ENCODE measurements around the gene C2orf42.
A peak's percentile ranks its signal among the peaks of the same experiment; 100 is the strongest.
"Not testable (repeated sequence)": the region's sequence is repeated elsewhere in the genome, so short reads cannot be mapped to it uniquely, and the experiment has no call there.

The C2orf42 gene

DNA sequence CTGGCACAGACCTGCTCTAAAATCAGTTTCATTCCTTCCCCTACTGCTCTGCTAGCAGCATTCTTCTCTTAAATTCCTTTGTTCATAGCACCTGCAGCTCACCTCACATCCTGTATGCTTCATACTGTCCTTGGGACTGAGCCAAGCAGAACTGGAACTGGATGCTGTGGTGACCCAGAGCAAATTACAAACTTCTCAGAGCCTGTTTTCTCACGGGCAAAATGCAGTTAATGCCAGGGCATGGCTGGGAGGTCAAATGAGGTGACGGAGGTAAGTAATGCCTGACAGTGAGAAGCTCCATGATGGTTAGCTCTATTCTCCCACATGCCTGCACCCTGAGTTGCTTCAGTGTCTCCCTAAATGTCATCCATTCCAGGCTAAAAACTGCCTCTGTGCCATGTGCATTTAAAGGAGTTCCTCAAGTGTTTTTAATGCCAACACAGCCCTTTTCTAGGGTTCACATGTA, 29.7 kb downstream of the C2orf42 start:
- DNase-seq: peak; percentile 32

GRCh38 chr2:70160545-70160944, 30.3 kb downstream of the C2orf42 start:
- no peak overlapping the region for H2AFZ ChIP-seq (ENCODE audit: low read depth, low read length)
- H3K4me3 ChIP-seq (ENCODE audit: low read depth in 1 of 2, low read length in 2 of 2): no peak overlapping the region
- H3K27ac ChIP-seq (ENCODE audit: low read length): no peak overlapping the region
- no peaks in the 10 kb centered on the region for H3K4me1 ChIP-seq (ENCODE audit: insufficient read depth, low read length)
- H3K4me2 ChIP-seq (ENCODE audit: insufficient read depth, low read length): no peak overlapping the region
- no peak for ATAC-seq (ENCODE audit: insufficient read depth, low read depth)
- H3K9ac ChIP-seq (ENCODE audit: low read depth, low read length): no peak overlapping the region
- H3K79me2 ChIP-seq (ENCODE audit: insufficient read depth, low read length): no peaks in the 10 kb centered on the region
- H4K20me1 ChIP-seq (ENCODE audit: insufficient read depth, low read length): no peaks in the 10 kb centered on the region
- DNase-seq: no peak
- H3K36me3 ChIP-seq (ENCODE audit: insufficient read depth, low read length): peaks cover 51% of the 10 kb centered on the region
- TF ChIP-seq, protein P1, sequence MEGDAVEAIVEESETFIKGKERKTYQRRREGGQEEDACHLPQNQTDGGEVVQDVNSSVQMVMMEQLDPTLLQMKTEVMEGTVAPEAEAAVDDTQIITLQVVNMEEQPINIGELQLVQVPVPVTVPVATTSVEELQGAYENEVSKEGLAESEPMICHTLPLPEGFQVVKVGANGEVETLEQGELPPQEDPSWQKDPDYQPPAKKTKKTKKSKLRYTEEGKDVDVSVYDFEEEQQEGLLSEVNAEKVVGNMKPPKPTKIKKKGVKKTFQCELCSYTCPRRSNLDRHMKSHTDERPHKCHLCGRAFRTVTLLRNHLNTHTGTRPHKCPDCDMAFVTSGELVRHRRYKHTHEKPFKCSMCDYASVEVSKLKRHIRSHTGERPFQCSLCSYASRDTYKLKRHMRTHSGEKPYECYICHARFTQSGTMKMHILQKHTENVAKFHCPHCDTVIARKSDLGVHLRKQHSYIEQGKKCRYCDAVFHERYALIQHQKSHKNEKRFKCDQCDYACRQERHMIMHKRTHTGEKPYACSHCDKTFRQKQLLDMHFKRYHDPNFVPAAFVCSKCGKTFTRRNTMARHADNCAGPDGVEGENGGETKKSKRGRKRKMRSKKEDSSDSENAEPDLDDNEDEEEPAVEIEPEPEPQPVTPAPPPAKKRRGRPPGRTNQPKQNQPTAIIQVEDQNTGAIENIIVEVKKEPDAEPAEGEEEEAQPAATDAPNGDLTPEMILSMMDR (IDR thresholded peaks at IDR 0.05; ENCODE audit: borderline replicate concordance, extremely low read depth, low read length, poor library complexity, severe bottlenecking): no peak
- TF ChIP-seq EZH2 (IDR thresholded peaks at IDR 0.05; ENCODE audit: borderline replicate concordance, low read depth, low read length, severe bottlenecking): no peak
- no peaks in the 10 kb centered on the region for H3K9me3 ChIP-seq (ENCODE audit: insufficient read depth, low read length, severe bottlenecking)
- H3K27me3 ChIP-seq (ENCODE audit: insufficient read depth, low read length, poor library complexity): no peaks in the 10 kb centered on the region

More for the DNA sequence above, 29.7 kb downstream of the C2orf42 start:
- Histone ChIP-seq H3K79me2 (ENCODE audit: insufficient read depth, low read length) (no peaks in the 10 kb centered on the region), H3K4me1 (ENCODE audit: insufficient read depth, low read length) (no peaks in the 10 kb centered on the region), H3K4me3 (ENCODE audit: low read depth in 1 of 2, low read length in 2 of 2) (no peak overlapping the region), H3K4me2 (ENCODE audit: insufficient read depth, low read length) (no peak overlapping the region), H3K9me3 (ENCODE audit: insufficient read depth, low read length, severe bottlenecking) (no peaks in the 10 kb centered on the region), H3K9ac (ENCODE audit: low read depth, low read length) (no peak overlapping the region), H3K36me3 (ENCODE audit: insufficient read depth, low read length) (peaks cover 52% of the 10 kb centered on the region), H3K27ac (ENCODE audit: low read length) (no peak overlapping the region), H2AFZ (ENCODE audit: low read depth, low read length) (no peak overlapping the region), H3K27me3 (ENCODE audit: insufficient read depth, low read length, poor library complexity) (no peaks in the 10 kb centered on the region), H4K20me1 (ENCODE audit: insufficient read depth, low read length) (no peaks in the 10 kb centered on the region)
- peak; percentile 66 for ATAC-seq (ENCODE audit: insufficient read depth, low read depth)
- TF ChIP-seq, protein P1 (IDR thresholded peaks at IDR 0.05; ENCODE audit: borderline replicate concordance, extremely low read depth, low read length, poor library complexity, severe bottlenecking): no peak
- no peak for TF ChIP-seq EZH2 (IDR thresholded peaks at IDR 0.05; ENCODE audit: borderline replicate concordance, low read depth, low read length, severe bottlenecking)

- H3K4me3 ChIP-seq (ENCODE audit: low read depth in 1 of 2, low read length in 2 of 2); H4K20me1 ChIP-seq (ENCODE audit: insufficient read depth, low read length); H3K4me2 ChIP-seq (ENCODE audit: insufficient read depth, low read length); H3K27me3 ChIP-seq (ENCODE audit: insufficient read depth, low read length, poor library complexity); H3K4me1 ChIP-seq (ENCODE audit: insufficient read depth, low read length); H3K9me3 ChIP-seq (ENCODE audit: insufficient read depth, low read length, severe bottlenecking); ATAC-seq (ENCODE audit: insufficient read depth, low read depth); H3K9ac ChIP-seq (ENCODE audit: low read depth, low read length); H2AFZ ChIP-seq (ENCODE audit: low read depth, low read length); H3K27ac ChIP-seq (ENCODE audit: low read length); H3K79me2 ChIP-seq (ENCODE audit: insufficient read depth, low read length): not testable (repeated sequence)
- DNase-seq: peak; percentile 47
- H3K36me3 ChIP-seq (ENCODE audit: insufficient read depth, low read length): peaks cover 30% of the 10 kb centered on the region
Measured at GRCh38 chr2:70149130-70149686, 41.6 kb downstream of the C2orf42 start.

GRCh38 chr2:70148211-70148760, 42.5 kb downstream of the C2orf42 start:
- not testable (repeated sequence) for H3K27me3 ChIP-seq (ENCODE audit: insufficient read depth, low read length, poor library complexity); ATAC-seq (ENCODE audit: insufficient read depth, low read depth); H2AFZ ChIP-seq (ENCODE audit: low read depth, low read length); H3K4me1 ChIP-seq (ENCODE audit: insufficient read depth, low read length); H3K4me2 ChIP-seq (ENCODE audit: insufficient read depth, low read length); H4K20me1 ChIP-seq (ENCODE audit: insufficient read depth, low read length); H3K79me2 ChIP-seq (ENCODE audit: insufficient read depth, low read length); H3K9ac ChIP-seq (ENCODE audit: low read depth, low read length); DNase-seq; H3K9me3 ChIP-seq (ENCODE audit: insufficient read depth, low read length, severe bottlenecking); H3K27ac ChIP-seq (ENCODE audit: low read length); H3K4me3 ChIP-seq (ENCODE audit: low read depth in 1 of 2, low read length in 2 of 2)
- H3K36me3 ChIP-seq (ENCODE audit: insufficient read depth, low read length): peaks cover 30% of the 10 kb centered on the region

Measured in DND-41 (cell line).